HepG2 (cell line): Measurements from ENCODE around the gene MRPL38. TPM values are rescaled to one million over a fixed set of nuclear protein-coding genes. Genes with fewer than 3 reads are reported as not detected.

ENCODE experiments used
- BRF2 ChIP-seq: sonication (generic); formaldehyde crosslinking; IDR thresholded peaks from 2 replicates; pipeline ENCODE4 v1.8.1; 2022; ENCODE audit warnings: mild to moderate bottlenecking, missing genetic modification reagents
- CBX5 ChIP-seq: sonication (generic); formaldehyde crosslinking; IDR thresholded peaks from 2 replicates; pipeline ENCODE4 v1.4.0; 2020; ENCODE audit warnings: missing genetic modification reagents, borderline replicate concordance
- HINFP ChIP-seq: sonication (generic); formaldehyde crosslinking; IDR thresholded peaks from 2 replicates; pipeline ENCODE4 v1.4.0; 2020; ENCODE audit warnings: low read depth, mild to moderate bottlenecking, missing genetic modification reagents
- IRX3 ChIP-seq: sonication (generic); formaldehyde crosslinking; IDR thresholded peaks from 2 replicates; pipeline ENCODE4 v1.8.1; 2023; ENCODE audit warnings: mild to moderate bottlenecking, low read depth, missing genetic modification reagents, borderline replicate concordance
- MEF2D ChIP-seq: sonication (generic); formaldehyde crosslinking; IDR thresholded peaks from 2 replicates; pipeline ENCODE4 v1.5.1; 2020; ENCODE audit warnings: mild to moderate bottlenecking, missing genetic modification reagents
- MTF1 ChIP-seq: sonication (generic); formaldehyde crosslinking; IDR thresholded peaks from 2 replicates; pipeline ENCODE4 v1.5.0; 2020; ENCODE audit warnings: missing genetic modification reagents
- PLRG1 ChIP-seq: fragments of 450-650 bp; conservative IDR thresholded peaks from 2 replicates; pipeline ENCODE4 v1.6.1; 2016
- POGZ ChIP-seq: sonication (generic); formaldehyde crosslinking; IDR thresholded peaks from 2 replicates; pipeline ENCODE4 v1.4.0; 2020; ENCODE audit warnings: mild to moderate bottlenecking, missing genetic modification reagents
- PREB ChIP-seq: sonication (generic); formaldehyde crosslinking; IDR thresholded peaks from 2 replicates; pipeline ENCODE4 v1.4.0; 2020; ENCODE audit warnings: missing genetic modification reagents
- RBFOX2 ChIP-seq: fragments of 200-400 bp; formaldehyde crosslinking; IDR thresholded peaks from 2 replicates; pipeline ENCODE4 v1.6.1; 2017; ENCODE audit warnings: low read depth, mild to moderate bottlenecking, low read length
- RXRB ChIP-seq: IDR thresholded peaks from 2 replicates; pipeline ENCODE4 v1.6.1; 2016; ENCODE audit warnings: borderline replicate concordance, missing genetic modification reagents, missing compliant biosample characterization
- SRSF4 ChIP-seq: fragments of 200-400 bp; formaldehyde crosslinking; IDR thresholded peaks from one replicate; pipeline ENCODE4 v1.6.1; 2018; ENCODE audit warnings: mild to moderate bottlenecking, low read depth, low read length, moderate library complexity; ENCODE audit not compliant: poor library complexity, severe bottlenecking
- TCF7 ChIP-seq: sonication (generic); IDR thresholded peaks from 2 replicates; pipeline ENCODE4 v1.6.1; 2016; ENCODE audit warnings: antibody characterized with exemption, low read depth
- ZBTB21 ChIP-seq: sonication (generic); formaldehyde crosslinking; IDR thresholded peaks from 2 replicates; pipeline ENCODE4 v1.4.0; 2020; ENCODE audit warnings: missing genetic modification reagents
- ZFP1 ChIP-seq: IDR thresholded peaks from 2 replicates; pipeline ENCODE4 v1.6.1; 2016
- ZNF230 ChIP-seq: sonication (generic); formaldehyde crosslinking; IDR thresholded peaks from 2 replicates; pipeline ENCODE4 v1.4.0; 2020; ENCODE audit warnings: mild to moderate bottlenecking, missing genetic modification reagents
- ZNF282 ChIP-seq: fragments of 450-650 bp; IDR thresholded peaks from 2 replicates; pipeline ENCODE4 v1.6.1; 2018; ENCODE audit not compliant: partially characterized antibody
- ZNF770 ChIP-seq: sonication (generic); formaldehyde crosslinking; IDR thresholded peaks from 2 replicates; pipeline ENCODE4 v1.5.0; 2020; ENCODE audit warnings: mild to moderate bottlenecking, missing genetic modification reagents
- ZNF775 ChIP-seq: sonication (generic); formaldehyde crosslinking; IDR thresholded peaks from 2 replicates; pipeline ENCODE4 v1.4.0; 2020; ENCODE audit warnings: missing genetic modification reagents, mild to moderate bottlenecking, moderate library complexity, borderline replicate concordance
- ZSCAN29 ChIP-seq: sonication (generic); formaldehyde crosslinking; conservative IDR thresholded peaks from 2 replicates; pipeline ENCODE4 v1.4.0; 2020; ENCODE audit warnings: mild to moderate bottlenecking, missing genetic modification reagents
- polyA plus RNA-seq, 8 experiments: library from polyadenylated mRNA; depleted of rRNA in 3 of 8; stranded (reverse) in 7 of 8; unstranded in 1 of 8; fragments of >200 nt; fragmentation: Illumina TruSeq in 4 of 8; extraction: Trizol in 4 of 8; gene quantifications; 2 replicates each; pipeline versions ENCODE4 v1.2.1 to v1.2.3, GENCODE V29; 2011 to 2016; ENCODE audit warnings: low read depth in 4 of 8, missing spikeins in 1 of 8, mixed read lengths in 1 of 8; ENCODE audit not compliant: insufficient read depth in 1 of 8
- total RNA-seq, 5 experiments: library from RNA; depleted of rRNA; stranded (reverse); fragments of >200 nt; fragmentation: Illumina TruSeq; extraction: Trizol; gene quantifications; 2 replicates each; pipeline ENCODE4 v1.2.3, GENCODE V29; 2016; ENCODE audit warnings: low read depth in 1 of 5
- TF ChIP-seq, protein P1 (sequence below): sonication (generic); formaldehyde crosslinking; conservative IDR thresholded peaks from 2 replicates; pipeline ENCODE4 v1.4.0; 2020; ENCODE audit warnings: missing genetic modification reagents

Gene MRPL38
- total and polyA plus RNA-seq, 2 of the 13 experiments (the other 11 are each of a cell fraction or from before 2014, with no cell fraction given): 83.7 to 125 TPM

GRCh38 chr17:75895370-75896155, 9.1 kb downstream of the MRPL38 start (continued):
- TF ChIP-seq MEF2D (CRISPR knock-in tag) (peak; percentile 60), TCF7 (no peak), PREB (CRISPR knock-in tag) (no peak), HINFP (CRISPR knock-in tag) (no peak), ZNF230 (CRISPR knock-in tag) (no peak), PLRG1 (no peak), ZFP1 (CRISPR knock-in tag) (no peak), MTF1 (CRISPR knock-in tag) (no peak), RXRB (CRISPR knock-in tag) (no peak; the same call in 1 of the 2 replicates), ZNF282 (no peak), RBFOX2 (no peak), CBX5 (no peak; the same call in 1 of the 2 replicates), ZNF775 (CRISPR knock-in tag) (no peak), POGZ (CRISPR knock-in tag) (no peak), IRX3 (CRISPR knock-in tag) (no peak), ZSCAN29 (CRISPR knock-in tag) (no peak), SRSF4 (no peak), ZBTB21 (CRISPR knock-in tag) (no peak), ZNF770 (CRISPR knock-in tag) (no peak), BRF2 (CRISPR knock-in tag) (no peak)
- TF ChIP-seq, protein P1, sequence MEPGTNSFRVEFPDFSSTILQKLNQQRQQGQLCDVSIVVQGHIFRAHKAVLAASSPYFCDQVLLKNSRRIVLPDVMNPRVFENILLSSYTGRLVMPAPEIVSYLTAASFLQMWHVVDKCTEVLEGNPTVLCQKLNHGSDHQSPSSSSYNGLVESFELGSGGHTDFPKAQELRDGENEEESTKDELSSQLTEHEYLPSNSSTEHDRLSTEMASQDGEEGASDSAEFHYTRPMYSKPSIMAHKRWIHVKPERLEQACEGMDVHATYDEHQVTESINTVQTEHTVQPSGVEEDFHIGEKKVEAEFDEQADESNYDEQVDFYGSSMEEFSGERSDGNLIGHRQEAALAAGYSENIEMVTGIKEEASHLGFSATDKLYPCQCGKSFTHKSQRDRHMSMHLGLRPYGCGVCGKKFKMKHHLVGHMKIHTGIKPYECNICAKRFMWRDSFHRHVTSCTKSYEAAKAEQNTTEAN (CRISPR knock-in tag): no peak
